HUDEP-2 (cell line): ENCODE results near the gene CDH7.

ENCODE experiments used
- DNase-seq, 76 experiments: peaks; one replicate each; lab custom pipeline; 2025; ENCODE audit not compliant: unreplicated experiment in 76 of 76; lab: John Stamatoyannopoulos, UW

Gene CDH7

DNA sequence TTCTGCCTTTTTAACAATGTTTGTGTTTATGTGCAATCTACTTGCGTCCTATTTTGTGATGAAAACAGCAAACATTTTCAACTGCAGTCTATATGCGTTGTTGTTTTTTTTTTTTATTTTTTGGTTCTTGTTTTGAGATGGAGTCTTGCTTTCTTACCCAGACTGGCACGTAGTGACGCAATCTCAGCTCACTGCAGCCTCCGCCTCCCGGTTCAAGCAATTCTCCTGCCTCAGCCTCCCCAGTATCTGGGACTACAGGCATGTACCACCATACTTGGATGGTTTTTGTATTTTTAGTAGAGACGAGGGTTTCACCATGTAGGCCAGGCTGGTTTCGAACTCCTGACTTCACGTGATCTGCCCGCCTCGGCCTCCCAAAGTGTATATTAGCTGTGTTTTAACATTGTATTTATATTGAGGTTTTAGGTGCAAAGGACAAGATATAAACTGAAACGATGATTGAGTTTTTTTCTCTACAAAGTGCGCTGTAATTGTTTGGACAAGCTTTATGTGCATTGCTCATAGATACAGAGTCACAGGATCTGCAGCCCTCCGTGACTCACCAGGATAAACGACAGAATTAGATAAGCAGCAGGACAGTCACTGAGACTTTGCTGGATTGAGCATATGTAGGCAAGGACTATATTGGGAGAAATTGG, 17.4 kb downstream of the CDH7 start:
- DNase-seq: no peak

DNA sequence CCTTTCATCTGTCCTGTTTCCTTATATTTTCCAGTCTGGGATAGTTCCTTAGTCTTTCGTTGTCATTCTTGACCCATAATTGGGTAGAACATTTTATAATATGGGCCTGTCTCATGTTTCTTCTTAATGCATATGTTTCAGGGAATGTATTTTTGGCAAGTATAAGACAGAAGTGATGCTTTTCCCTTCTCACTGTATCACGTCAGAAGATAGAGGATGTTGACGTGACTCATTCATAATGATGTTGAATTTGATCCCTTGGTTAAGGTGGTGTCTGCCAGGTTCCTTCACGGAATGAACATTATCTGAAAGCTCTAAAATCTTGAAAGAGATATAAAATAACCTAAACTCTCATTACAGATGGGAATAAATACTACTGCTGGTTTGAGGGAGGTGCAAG, 18.8 kb downstream of the CDH7 start:
- no peak for DNase-seq

- no peak for DNase-seq
These were observed 35.7 kb downstream of the CDH7 start for GRCh38 chr18:65786474-65786873.

- no peak for DNase-seq
These were observed 37.6 kb downstream of the CDH7 start for GRCh38 chr18:65788373-65788772.

- DNase-seq: no peak
These were observed 39.8 kb downstream of the CDH7 start for GRCh38 chr18:65790604-65791003.

- DNase-seq: no peak
These were observed 40.9 kb downstream of the CDH7 start for GRCh38 chr18:65791719-65792118.

GRCh38 chr18:65792456-65793074, 41.8 kb downstream of the CDH7 start:
- DNase-seq: no peak

DNA sequence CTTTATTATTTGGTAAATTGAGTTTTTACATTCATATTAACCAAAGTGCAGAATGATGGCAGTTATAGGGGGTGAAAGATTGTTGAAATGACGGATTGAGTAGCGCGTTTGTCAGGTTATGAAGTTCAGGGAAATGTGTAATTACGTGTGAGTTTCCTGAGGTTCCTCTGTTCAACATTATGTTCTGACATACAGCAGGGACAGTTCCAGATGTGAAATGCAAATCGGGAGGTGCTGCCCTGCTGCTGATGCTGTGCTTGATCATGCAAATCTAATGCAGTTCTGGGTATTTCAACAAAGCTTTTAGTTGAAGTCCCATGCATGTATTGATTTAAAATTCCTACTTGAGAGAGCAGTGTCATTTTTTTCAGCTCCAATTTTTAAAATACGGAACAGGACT, 57.9 kb downstream of the CDH7 start:
- DNase-seq: no peak

DNA sequence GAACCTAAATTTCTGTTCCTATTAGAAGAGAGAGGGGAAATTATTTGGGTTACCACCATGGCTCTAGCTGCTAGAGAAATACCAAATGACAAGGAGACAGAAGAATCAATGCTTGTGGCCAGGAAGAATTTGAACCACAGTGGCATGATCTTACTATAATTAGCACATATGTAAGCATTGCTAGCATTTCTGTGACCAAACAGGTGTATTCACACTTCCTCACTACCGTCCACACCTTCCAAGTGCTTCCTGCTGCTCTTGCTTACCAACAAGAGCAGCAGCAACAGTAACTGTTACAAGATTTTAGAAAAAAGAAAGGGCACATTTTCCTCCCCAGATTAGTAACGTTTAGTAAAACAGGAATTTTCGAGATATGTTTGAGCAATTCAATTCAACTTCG, 60.5 kb downstream of the CDH7 start:
- no peak for DNase-seq

DNA sequence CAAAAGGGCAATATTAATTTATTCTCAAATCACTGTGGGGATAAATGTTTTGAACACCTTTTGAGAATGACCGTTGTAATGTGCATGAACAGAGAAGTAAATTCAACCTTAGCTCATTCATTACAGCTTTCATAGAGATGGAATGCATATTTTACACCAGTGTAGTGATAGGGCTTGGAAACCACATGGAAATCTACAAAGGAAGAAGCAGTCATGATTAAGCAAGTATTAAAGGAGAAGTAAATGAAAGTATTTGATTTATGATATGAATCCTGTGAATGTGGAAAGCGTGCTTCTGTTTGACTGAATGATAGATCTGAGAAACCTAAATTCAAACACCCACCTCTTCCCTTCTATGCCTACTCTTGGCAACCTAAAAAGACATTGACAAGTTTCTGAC, 64.7 kb downstream of the CDH7 start:
- no peak for DNase-seq

GRCh38 chr18:65817178-65817577, 66.4 kb downstream of the CDH7 start:
- no peak for DNase-seq

DNA sequence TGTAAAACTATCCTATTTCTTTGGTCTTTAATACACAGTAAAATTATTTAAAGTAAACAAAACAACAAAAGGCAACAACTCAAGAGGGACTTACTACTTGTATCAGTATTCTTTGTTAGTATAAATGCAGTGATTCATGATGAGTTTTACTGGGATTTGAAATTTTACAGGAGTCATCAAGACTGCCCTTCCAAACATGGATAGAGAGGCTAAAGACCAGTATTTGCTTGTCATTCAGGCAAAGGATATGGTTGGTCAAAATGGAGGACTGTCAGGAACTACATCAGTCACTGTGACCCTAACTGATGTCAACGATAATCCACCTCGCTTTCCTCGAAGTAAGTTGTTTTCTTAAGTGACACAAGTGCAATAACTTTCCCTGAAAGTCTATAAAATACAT, 71.1 kb downstream of the CDH7 start:
- DNase-seq: no peak

DNA sequence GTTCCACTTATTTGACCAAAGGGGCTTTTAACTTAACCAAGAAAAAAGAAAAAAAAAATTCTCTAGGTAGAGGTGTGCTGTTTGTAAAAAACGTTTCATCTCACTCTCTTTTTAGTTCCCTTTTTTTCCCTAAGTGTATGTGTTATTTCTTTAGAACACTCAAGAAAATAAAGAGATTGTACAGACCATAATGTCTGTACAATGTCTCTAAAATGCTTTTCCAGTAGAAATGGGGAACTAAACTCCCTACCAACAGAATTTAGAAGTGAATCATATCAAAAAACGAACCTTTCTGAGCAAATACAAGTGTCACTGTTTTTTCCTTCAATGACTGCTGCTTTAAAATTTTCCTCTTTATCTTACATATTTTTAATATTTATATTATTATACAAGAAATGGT, 72.0 kb downstream of the CDH7 start:
- no peak for DNase-seq

DNA sequence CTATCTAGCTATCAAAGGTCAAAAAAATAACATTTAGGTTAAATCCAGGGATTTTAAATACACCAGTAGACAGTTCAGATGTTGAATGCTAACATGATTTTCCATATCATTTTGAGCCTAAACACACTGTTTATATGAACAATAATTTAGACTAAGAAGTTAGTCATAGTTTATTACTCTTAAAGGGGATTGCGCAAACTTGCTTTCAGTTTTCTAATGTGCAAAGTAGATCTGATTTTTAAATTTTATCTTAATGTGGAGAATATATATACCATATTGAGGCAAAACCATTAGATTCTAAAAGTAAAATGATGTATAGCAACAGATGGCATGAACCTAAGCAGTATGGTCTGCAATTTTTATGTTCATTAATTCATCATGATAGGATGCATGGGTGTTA, 76.6 kb downstream of the CDH7 start:
- no peak for DNase-seq

DNA sequence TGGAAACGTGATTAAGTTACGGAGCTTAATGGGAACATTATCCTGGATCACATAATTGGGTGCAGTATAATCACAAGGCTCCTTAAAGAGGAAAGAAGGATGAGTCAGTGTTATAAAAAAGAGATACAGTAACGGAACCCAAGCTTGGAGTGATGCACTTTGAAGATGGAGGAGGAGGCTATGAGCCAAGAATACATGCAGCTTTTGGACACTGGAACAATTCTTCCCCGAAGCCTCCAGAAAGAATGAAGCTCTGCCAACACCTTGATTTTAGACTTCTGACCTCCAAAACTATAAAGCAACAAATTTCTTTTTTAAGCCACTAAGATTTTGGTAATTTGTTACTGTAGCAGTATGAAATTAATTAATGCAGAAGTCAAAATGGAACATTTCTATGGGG, 85.1 kb downstream of the CDH7 start:
- no peak for DNase-seq

DNA sequence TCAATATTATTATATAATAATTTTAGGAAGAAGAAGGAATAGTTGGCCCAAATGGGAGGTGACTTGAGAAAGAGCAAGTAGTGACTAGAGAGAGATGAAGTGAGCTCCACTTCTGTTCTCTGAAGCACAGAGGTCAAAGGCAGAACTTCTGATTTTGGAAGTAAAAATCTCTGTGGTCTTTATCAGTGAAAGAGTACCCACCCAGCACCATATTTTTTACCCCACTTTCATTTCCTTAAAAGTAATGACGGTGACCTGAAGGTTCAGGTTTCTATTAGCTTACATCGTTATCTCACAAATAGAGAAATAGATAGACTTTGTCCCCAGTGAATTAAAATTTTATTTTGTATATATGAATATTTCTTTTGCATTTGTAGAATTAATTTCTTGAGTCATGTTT, 95.3 kb downstream of the CDH7 start:
- no peak for DNase-seq

DNA sequence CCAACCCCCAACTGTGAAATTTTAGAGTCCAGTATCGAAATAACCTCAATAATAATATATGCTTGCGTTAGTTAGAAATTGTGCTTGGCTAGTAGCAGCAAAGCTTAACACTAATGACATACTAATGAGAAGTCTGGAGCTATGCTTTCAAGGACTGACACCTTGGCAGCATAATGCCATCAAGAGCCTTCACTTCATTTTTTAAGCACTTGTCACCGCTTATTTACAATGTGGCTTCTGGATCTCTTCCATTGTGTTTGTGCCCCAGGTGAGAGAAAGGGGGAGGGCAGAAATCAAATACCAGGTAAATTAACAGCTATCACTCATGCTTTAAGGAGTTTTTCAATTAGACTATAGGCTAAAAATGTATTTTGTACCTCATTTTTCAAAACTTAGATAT, 101.5 kb downstream of the CDH7 start:
- no peak for DNase-seq

DNA sequence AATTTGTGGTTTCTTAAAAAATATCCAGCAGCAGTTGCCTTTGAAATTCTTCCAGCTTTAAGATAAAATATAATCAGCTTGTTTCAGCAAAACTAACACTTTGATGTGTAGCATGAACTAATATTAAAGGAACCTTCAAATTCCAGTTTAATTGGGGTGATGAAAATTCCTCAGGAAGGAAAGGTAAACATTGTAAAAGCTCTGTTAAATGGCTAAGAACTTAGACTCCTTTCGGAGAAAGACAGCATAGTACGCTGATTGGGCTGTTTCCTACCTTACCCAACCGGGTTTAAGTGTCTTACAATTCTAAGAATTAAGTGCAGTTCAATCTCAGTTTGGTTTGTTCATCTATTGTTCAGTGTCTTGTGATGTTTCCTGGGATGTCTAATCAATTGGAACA, 108.3 kb downstream of the CDH7 start:
- DNase-seq: no peak

GRCh38 chr18:65869527-65869926, 118.7 kb downstream of the CDH7 start:
- DNase-seq: no peak

DNA sequence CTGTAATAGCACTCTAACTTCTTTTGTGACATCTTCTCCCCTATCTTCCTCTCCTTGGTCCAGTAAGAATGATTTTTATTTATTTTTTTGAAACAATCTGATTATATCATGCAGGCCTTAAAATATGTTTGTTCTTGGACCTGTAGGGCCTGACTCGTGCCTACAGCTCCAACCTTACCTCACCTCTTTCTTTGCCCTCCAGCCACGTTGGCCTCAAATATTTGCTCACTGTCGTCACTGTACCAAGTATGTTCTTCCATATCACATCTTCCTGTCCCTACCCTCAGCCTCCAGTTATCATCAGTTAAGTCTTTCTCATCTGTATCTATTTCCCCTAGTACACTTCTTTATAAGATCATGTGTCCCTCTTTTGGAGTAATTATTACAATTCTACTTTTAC, 125.5 kb downstream of the CDH7 start:
- DNase-seq: no peak

- DNase-seq: no peak
These were observed 146.5 kb downstream of the CDH7 start for GRCh38 chr18:65897292-65897691.

DNA sequence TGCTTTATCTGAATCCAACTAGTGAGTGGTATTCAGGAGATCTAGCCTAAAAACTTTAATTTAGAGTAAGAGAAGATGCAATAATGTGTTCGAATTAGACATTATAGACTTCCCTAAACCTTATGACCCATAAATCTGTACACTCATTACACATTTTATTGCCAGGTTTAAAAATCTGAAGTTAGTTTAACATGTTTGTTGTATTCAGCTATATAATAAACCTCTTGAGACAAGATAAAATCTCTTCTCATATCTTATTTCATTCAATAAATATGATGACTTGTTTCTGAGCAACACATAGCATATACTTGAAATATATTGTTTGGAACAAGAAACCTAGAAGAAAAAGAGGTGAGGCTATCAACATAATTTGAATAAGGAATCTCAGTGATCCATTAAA, 150.7 kb downstream of the CDH7 start:
- no peak for DNase-seq

GRCh38 chr18:65906621-65907034, 155.8 kb downstream of the CDH7 start:
- no peak for DNase-seq
